AG08395 (cell line): Measurements from ENCODE around the gene CLDN7.

Experiments used
- DNase-seq: peaks from one replicate; pipeline ENCODE4 v3.0.0; 2012; ENCODE audit warnings: mixed read lengths, low spot score

The CLDN7 gene, protein sequence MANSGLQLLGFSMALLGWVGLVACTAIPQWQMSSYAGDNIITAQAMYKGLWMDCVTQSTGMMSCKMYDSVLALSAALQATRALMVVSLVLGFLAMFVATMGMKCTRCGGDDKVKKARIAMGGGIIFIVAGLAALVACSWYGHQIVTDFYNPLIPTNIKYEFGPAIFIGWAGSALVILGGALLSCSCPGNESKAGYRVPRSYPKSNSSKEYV

DNA sequence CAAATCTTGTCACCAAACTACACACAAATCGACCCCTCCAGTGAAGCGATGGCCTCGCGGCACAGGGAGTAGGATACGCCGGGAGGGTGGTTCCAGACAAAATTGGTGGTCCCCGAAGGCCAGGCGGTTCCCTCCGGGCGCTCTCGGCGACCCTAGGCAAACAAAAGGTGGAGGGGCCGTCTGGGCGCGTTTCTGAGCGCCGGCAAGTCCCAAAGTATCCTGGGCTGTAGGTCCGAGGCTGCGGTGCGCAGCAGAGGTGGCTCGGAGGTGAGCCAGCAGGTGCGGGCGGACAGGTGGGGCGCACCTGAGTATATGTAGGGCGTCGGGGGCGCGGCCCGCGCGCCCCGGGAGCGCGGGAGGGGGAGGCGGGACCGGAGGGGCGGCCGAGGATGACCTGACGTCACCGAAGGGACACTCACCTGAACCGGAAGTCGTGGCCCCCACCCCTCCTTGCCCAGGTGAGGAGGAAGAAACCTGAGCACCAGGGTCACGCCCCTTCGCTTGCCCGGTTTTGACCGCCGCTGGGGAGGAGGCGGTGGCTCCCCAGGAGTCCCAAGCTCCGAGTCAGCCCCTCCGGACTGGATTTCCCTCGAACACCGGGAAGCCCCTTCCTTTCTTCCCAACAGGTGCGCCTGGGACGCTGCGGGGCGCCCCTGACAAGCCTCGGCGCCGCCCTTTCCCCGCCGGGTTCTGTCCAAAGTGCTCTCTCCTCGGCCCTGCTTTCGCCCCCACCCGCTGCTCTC, at the start of gene CLDN7:
TSS of gene CLDN7 (minus strand) at position 287 of the 743 bp plus-strand sequence. CDS start 435 bp downstream, outside the sequence.
- no peak for DNase-seq

DNA sequence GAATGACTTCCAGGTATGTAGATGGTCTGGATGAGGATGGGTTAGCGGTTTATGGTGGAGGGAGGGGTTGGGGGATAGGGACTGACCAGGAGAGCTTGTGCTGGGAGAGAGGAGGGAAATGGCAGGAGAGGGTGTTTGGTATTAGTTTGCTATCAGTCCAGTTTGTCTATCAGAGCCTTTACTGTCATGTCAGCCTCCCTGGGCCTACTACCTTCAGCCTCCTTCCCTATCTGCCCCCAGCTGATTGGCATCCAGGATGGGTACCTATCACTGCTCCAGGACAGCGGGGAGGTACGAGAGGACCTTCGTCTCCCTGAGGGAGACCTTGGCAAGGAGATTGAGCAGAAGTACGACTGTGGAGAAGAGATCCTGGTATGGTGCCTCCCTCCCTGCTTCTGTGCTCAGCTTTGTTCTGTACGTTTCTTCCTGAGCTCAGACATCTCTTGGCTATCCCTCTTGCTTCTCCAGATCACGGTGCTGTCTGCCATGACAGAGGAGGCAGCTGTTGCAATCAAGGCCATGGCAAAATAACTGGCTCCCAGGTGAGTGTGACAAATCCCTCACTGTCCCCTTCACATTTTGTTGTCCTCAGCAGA, 48.9 kb upstream of the CLDN7 start:
- no peak for DNase-seq

DNA sequence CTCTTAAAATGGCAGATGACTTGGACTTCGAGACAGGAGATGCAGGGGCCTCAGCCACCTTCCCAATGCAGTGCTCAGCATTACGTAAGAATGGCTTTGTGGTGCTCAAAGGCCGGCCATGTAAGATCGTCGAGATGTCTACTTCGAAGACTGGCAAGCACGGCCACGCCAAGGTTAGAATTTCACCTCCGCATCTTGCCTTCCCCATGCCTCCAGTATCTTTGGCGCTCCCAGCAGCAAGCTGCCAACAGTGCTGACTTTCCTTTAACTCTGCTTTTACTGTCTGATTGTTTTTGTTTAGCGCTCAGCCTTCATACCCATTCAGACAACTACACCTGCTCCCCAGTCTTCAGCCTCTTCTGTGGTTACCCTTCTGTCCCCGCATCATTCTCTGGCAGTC, 47.4 kb upstream of the CLDN7 start:
- no peak for DNase-seq

DNA sequence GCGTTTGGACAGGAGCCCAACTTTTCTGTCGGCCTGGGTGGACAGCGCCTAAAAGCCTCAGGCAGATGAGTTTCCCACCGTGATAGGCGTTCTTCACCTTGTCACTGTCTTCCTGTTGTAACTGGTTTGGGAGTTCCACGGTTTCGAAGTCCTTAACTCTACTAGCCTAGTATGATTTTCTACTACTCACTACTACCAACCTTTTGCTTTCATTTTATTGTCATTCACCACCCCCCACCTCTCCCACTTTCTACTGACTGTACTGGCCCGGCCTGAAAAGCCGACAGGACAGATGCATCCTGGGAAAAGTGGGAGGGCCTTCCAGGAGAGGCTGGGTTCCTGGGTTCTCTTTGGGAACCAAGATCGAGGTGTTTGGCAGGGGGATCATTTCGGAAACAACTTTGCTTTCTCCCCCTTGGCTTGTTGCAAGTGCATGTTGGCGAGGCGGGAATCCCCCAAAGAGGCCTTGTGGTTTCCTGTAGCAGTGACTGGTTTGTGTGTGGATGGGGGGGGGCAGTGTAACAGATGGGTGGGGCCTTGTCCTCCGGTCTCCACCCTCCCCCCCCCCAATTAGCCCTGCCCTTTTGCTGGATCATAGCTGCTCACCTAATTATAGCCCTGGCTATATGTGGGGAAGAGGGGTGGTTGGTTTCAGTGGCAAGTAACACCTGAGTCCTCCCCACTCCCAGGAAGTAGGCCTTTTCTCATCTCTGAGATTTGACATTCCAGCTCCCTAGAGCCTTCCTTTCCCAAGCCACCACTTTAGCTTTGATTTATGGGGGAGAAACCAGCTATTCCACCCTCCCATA, 46.6 kb upstream of the CLDN7 start:
- DNase-seq: peak; percentile 82

DNA sequence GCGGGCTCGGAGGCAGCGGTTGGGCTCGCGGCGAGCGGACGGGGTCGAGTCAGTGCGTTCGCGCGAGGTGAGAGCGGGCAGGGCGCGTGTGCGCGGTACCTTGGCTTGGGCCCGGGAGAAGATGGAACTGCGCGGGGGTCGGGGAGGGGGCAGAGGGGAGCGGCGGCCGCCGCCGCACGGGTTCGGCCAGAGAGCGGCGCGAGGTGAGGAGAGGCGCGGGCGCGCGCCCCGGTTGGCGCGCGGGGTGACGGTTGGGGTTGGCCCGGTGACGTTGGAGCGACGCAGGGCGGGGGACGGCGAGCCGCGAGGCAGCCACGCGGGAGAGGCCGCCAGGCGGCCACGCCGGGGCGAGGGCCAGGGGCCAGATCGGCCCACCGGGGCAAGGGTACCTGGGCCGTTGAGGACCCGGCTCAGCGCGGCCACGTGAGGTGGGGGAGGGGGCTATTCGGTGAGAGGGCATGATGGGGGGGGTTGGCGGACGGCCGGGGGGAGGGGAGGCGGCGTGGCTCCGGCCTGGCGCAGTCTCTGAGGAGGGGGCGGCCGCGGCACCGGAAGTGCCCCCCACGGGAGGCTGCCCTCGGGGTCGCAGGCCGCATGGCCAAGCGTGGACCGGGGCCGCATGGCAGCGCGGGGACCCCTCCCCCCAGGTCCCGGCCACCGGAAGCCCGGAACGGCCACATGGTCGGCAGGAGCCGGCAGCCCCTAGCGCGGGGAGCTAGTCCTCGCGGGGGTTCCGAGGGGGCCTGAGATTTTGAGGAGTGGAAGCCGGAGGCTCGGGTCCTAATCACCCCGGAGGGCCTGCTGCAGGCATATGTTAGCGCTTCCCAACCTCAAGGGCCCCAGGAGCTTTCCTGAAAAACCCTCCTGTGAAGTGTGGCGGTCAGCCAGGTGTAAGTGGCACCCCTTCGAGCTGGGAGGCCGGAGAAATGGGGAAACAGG, 45.7 kb upstream of the CLDN7 start:
- no peak for DNase-seq

DNA sequence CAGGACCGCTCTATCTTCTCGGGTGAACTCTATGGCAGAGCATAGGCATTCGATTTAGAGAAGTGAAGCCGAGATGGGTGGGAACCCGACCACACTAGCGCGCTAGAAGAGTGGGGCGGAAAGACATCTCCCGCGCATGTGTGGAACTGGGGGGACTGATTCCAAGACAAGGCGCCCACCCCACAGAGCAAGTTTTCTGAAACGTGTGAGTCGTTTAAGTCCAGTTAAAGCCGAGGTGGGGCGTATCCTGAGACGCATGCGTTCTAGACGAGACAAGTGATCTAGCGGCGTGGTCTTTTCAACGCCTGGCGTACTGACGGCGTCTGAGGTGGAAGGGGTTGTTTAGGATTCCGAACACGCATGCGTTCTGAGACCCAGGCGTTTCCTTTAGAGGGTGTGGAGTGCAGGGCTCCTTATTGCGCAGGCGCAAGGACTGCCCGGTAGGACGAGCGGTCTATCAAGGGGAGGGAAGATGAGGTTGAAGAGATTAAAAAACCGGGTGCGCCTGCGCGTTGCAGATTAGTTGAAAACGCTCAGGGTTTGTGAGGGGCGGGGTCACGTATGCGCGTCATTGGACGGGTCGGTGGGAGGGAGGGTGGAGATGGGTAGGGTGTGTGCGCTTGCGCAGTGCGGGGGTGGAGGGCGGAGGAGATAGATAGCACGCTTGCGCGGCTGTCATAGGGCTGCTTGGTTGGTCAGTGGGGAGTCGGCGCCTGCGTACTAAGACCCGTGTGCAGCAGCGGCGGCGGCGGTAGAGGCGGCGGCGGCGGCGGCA, 44.8 kb upstream of the CLDN7 start, which contains the start of gene EIF5A:
TSS of gene EIF5A (plus strand) at position 718 of the 775 bp plus-strand sequence. CDS start 2,008 bp downstream, outside the sequence.
- peak; percentile 100 for DNase-seq

DNA sequence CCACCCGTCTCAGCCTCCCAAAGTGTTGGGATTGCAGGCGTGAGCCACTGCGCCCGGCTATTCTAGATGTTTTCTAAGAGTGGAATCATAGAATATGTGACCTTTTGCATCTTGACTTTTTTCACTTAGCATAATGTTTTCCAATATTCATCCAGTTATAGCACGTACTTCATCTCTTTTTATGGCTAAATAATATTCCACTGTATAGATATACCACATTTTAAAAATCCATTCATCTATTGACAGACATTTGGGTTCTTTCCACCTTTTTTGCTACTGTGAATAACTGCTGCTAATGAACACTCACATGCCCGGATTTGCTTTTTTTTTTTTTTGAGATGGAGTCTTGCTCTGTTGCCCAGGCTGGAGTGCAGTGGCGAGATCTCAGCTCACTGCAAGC, 41.9 kb upstream of the CLDN7 start:
- no peak for DNase-seq

DNA sequence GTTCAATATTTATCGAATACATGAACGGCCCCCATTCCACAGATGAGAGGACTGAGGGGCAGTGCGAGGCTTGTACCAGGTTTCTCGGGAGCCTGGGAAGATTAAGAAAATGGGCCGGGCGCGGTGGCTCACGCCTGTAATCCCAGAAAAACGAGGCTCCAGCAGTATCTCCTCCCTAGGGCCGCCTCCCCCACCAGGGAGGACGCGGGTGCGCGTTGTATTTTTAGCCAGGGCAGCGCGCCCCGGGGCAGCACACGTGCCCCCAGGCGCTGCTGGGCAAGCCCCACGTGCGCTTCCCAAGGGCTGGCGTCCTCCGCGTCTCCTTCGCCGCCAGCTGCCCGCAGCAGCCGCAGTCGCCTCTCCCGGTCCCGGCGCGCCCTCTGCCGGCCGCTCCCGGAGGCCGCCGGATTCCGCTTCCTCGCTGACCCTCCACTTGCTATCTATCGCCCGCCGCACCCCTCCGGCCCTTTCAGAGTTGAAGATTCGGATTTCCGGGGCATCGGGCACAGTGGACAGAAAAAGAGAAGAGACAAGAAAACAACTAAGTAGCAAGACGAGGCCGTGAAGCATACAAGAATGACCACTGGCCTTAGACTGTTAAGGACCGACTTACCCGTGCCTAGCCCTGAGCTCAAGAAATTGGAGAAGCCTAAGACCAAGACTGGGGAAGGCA, 34.0 kb upstream of the CLDN7 start:
- DNase-seq: peak; percentile 87

DNA sequence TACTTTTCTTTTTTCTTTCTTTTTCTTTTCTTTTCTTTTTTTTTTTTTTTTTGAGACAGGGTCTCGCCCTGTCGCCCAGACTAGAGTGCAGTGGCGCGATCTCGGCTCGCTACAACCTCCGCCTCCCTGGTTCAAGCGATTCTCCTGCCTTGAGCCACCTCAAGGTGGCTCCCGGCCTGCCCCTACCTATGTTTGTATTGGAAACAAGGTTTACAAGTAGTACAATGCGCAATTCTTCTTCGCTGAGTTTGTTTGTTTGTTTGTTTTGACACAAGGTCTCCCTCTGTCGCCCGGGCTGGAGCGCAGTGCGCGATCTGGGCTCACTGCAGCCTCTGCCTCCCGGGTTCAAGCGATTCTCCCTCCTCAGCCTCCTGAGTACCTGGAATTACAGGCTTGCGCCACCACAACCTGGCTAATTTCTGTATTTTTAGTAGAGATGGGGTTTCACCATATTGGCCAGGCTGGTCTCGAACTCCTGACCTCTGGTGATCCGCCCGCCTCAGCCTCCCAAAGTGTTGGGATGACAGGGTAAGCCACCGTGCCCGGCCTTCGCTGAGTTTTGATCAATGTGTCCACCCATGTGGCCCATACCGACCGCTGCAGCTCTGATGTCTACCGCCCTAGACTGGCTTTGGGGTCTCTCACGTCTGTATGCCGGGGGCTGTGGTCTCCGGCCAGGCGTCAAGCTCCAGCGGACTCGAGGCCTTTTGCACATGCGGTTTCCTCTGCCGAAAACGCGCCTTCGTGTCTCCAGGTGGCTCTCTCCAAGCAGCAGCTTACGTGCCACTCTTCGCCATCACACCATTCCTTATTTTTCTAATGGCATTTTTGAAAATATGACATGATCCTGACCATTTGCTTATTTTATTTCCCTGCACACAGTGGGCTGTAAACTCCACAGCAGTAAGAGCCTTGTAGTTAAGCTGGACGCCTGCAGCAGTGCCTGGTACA, 33.2 kb upstream of the CLDN7 start:
- DNase-seq: no peak

DNA sequence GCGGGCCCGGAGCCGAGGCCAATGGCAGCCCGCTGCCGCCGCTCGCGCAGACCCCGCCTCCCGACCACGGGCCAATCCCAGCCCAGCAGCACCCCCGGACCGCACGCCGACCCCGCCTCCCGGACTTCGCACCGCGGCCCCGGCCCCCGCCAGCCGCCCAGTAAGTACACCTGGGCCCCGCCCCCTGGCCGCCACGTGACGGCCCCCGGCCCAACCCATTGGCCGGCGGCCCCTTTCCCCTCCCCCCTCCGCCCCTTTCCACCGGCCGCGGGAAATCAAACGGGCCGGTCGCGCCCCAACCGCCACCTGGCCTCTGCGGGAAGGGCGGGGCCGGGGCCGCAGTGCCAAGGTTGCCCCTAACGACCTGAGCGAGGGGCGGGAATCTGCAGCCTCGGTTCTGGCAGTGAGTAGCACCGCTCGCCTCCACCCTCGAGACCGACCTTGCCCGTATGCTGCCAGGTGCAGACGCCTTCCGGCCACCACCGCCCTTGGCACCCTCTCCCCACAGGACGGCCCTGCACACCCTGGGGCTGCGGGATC, 32.4 kb upstream of the CLDN7 start, which contains the start of gene YBX2:
TSS of gene YBX2 (minus strand) at position 26 of the 540 bp plus-strand sequence. CDS start 139 bp downstream, outside the sequence.
- DNase-seq: peak; percentile 51

DNA sequence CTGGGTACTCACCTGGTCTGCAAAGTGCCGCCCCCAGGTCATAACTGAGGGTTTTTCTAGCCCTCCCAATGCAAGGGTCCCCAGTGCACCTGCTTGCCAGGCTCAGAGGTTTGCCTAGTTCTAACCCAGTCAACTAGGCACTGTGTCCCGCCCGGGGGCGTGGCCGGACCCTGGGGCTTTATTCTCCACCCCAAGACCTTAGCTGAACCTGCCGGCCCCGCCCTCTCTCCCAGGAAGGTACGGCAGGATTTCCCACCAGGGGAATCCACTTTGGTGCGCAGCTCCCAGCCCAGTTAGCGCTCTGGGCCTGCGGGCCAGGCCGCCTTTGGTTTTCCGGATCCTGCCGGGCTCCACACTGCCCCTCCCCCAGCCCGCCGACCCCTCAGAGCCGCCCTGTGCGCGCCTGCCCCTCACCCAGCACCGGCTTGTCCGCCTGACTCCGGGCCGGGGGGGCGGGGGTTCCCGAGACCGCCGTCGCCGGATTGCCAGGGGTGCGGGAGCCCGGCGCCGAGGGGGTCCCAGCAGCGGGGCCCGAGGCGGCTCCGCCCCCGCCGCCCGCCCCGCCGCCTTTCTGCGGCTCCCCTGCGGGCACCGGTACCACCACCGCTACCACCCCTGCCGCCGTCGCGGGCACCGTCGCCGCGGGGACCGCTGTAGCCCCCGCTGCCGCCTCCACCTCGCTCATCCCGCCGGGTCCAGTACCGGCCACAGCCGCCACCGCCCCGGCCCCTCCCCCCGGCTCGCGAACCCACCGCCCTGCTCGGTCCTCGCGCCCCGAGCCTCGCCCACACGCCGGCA, 31.7 kb upstream of the CLDN7 start:
- DNase-seq: no peak

DNA sequence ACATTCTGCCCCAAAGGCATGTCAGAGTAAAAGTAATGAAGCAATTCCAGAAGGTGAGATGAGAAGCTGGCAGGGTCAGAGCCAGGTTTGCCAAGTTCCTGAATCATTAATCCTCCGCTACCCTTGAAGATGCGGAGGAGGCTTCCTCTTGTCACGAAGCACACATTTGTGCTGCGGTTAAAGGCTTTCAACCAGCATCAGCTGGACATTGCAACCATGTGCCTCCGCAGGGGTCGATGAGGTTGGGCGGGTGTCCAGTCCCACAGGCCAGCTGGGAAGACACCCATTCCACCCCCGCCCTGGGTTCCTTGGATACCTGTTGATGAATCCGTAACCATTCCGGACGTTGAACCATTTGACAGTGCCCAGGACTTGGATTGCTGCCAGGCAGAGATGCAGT, 30.9 kb upstream of the CLDN7 start:
- DNase-seq: no peak

DNA sequence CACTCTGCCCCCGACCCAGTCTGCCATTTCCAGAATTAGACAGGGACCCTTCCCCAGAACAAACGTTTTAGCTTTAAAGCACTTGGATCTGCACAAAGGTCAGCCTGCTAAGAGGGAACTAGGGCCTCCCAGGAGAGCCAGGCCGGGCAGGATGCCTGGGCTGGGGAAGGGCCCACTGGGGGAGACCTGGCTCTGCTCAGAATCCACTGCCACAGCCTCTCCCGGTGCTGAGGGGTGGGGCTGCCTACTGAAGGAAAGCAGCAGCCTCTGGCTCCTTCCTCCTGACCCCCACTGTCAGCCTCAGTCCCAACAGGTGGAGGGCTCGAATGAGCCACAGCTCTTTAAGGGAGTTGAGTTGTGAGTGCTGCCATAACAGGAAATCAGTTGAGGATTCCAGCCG, 30.5 kb upstream of the CLDN7 start:
- no peak for DNase-seq

DNA sequence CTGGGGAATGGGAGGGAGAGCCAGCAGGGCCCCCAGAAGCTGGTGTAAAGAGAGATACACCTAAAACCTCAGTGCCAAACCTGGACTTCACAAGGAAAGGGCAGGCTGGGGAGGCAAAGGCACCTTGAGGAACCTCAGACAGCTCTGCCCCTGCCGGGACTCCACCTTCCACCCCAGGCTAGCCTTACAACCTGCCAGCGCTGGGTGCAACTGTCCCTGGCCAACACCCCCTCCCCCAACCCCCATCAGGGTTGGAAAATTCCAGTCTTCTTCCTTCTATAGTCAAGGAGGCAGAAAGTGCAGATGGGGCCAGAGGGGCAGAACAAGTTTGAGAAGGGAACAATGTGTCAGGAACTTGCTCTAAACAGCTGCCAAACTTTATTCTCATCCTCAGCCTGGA, 29.9 kb upstream of the CLDN7 start:
- DNase-seq: no peak

DNA sequence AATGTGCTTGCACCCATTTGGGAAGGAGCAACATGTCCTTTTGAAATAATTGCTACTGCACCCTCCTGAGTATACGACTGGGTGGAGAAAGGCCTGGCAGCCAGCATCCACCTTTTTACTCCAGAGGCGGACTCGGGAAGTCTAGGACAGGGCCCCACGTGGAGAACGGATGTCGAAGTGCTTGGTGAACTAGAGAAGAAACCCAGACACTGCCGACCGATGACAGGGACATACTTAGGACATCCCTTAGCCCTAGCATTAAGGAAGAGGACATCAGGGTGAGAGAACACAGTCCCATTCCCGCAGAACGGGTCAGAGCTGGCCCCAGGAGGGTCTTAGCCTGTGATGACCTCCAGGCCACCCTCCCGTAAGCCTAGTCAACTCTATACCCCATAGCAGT, 28.4 kb upstream of the CLDN7 start:
- no peak for DNase-seq

DNA sequence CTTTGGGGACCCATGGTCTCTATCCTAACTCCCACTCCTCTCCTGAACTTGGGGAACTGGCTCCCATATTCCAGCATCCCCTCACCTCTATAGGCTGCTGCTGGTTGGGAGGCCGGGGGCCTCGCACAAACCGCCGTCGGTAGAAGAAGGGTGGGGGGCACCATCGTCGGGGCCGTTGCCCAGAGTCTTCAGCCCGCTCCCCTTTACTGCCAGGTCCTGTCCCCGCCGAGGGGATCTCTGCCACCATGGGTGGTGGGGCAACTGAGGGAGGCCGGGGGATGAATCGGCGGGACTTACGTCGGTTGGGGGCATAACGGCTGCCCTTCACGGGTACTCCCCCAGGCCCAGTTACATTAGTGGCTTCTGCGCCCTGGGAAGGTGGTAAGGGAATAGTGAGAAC, 27.9 kb upstream of the CLDN7 start:
- no peak for DNase-seq

DNA sequence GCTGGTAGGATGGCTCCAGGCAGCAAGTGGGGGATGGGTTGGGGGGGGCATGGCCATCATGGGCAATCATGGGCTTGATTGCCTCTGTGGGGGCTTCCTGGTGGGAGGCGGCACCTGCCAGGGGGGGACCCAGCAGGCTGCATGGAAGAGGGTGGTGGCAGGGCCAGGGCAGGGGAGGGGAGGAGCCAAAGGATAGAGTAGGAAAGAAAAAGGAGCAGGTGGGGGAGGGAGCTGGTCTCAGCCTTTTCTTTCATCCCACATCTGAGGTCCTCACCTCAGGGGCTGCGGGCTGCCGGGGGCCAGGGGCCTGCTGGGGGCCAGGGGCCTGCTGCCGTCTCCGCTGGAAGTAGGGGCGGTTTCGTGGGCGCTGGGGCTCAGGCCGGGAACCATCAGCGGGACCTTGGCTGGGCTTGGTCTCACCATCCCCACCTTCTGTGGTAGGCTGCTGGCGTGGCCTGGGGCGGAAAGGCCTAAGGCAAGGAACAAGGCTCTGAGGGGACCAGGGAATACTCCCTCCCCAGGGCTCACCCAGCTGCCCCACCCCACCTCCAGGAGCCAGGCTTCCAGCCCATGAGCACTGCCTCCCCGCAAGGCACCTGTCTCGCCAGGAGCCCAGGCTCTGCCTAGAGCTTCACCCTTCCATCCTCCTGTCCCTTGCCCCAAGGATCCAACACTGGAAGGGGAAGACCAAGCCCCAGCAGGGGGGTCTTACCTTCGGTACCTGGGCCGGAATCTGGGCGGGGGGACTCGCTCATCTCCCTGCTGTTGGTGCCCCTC, 27.2 kb upstream of the CLDN7 start:
- no peak for DNase-seq
